Activated CD8-positive, alpha-beta T cell treated with anti-CD3 and anti-CD28 coated beads, Interleukin-2, amount 10 ng/mL, durations not matched to agents 7 days and 5 days (primary cell): ENCODE data around the gene GAS7. TPM values are rescaled to one million over a fixed set of nuclear protein-coding genes. Genes with fewer than 3 reads are reported as not detected.

ENCODE experiments used
- ATAC-seq: fragments of 150-1000 bp; cut with Tn5 transposase; one replicate; pipeline ENCODE4 v1.10.0; 2021; ENCODE audit warnings: moderate library complexity
- CTCF ChIA-PET: fragments of 350-600 bp; sonication (Branson Sonifier 250); formaldehyde crosslinking; loops from one replicate; lab custom pipeline; 2021; ENCODE audit warnings: antibody characterized with exemption; lab: Charles Lee
- POLR2A ChIA-PET: fragments of 350-600 bp; sonication (Branson Sonifier 250); formaldehyde crosslinking; loops from one replicate; lab custom pipeline; 2021; ENCODE audit warnings: antibody characterized with exemption; lab: Charles Lee
- DNase-seq: peaks from one replicate; pipeline ENCODE4 v3.0.0-alpha.2; 2020
- H3K27ac Mint-ChIP-seq: one replicate; pipeline ENCODE4 v1.8.0; 2021; ENCODE audit warnings: mild to moderate bottlenecking, mixed read lengths
- H3K27me3 Mint-ChIP-seq: one replicate; pipeline ENCODE4 v1.8.0; 2021; ENCODE audit warnings: low read depth, mixed read lengths
- H3K36me3 Mint-ChIP-seq: one replicate; pipeline ENCODE4 v1.8.0; 2021; ENCODE audit warnings: low read depth, mixed read lengths
- H3K4me1 Mint-ChIP-seq: one replicate; pipeline ENCODE4 v1.8.0; 2021; ENCODE audit warnings: low read depth, mixed read lengths
- H3K4me3 Mint-ChIP-seq: one replicate; pipeline ENCODE4 v1.8.0; 2021; ENCODE audit warnings: mild to moderate bottlenecking, mixed read lengths
- H3K9me3 Mint-ChIP-seq: one replicate; pipeline ENCODE4 v1.8.0; 2022; ENCODE audit warnings: mixed read lengths; ENCODE audit not compliant: insufficient read depth
- total RNA-seq, 2 experiments: library from RNA; stranded (reverse); gene quantifications; one replicate each; pipeline ENCODE4 v1.2.3, GENCODE V29; 2021

GAS7 gene
- total RNA-seq, 2 experiments from 2014 or later, result 0.61 to 1.6 TPM

DNA sequence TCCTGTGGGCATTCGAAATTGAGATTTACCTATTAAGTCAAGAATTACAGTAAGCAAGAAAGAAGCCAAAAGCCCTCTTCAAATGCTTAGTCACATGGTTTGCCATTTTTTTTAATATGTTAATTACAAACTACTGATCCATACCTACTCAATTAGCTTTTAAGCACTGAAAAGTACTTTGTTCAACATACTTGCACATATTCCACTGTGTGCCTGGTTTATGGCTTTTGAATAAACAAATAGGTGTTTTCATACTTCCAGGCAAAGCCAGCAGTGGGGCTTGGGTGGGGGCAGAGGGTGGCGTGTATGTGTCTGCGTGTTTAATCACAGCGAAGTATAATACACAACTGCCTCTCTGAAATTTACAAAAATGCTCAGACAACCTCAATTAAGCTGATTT lies 51.4 kb downstream of the GAS7 start:
- Mint-ChIP-seq H3K27ac (no peak overlapping the region), H3K36me3 (peaks cover 3% of the 10 kb centered on the region), H3K4me1 (peaks cover 38% of the 10 kb centered on the region), H3K9me3 (no peaks in the 10 kb centered on the region), H3K4me3 (no peak overlapping the region), H3K27me3 (peaks cover 19% of the 10 kb centered on the region)
- ChIA-PET CTCF (no interaction called here), POLR2A (no interaction called here)
- ATAC-seq (no peak), DNase-seq (no peak)

DNA sequence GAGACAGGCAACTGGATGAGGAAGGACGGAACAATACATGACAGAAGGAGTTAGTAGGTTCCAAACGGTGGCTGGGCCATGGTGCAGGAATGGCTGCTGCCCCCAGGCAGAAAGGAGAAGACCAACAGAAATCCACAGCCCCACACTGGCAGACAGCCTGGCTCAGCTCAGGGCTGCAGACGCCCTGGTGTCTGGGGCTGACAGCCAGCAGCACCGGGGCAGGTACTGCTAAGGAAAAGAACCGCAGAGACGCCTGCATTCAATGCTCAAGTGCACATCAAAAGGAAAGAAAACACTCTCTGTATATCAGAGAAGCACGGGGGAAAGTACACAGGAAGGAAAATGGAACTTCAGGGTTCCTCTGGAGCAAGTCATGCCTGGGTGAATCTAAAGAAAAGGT lies 53.4 kb downstream of the GAS7 start:
- DNase-seq (no peak), ATAC-seq (peak; percentile 60)
- CTCF ChIA-PET, result interaction anchor here (1.5 kb wide), 1 partner anchor 81 kb away, joined by 4 read pairs; no protein-coding TSS in a partner anchor
- Mint-ChIP-seq H3K36me3 (no peaks in the 10 kb centered on the region), H3K4me1 (peaks cover 24% of the 10 kb centered on the region), H3K27ac (no peak overlapping the region), H3K4me3 (no peak overlapping the region), H3K9me3 (no peaks in the 10 kb centered on the region), H3K27me3 (peaks cover 23% of the 10 kb centered on the region)
- POLR2A ChIA-PET, result no interaction called here

DNA sequence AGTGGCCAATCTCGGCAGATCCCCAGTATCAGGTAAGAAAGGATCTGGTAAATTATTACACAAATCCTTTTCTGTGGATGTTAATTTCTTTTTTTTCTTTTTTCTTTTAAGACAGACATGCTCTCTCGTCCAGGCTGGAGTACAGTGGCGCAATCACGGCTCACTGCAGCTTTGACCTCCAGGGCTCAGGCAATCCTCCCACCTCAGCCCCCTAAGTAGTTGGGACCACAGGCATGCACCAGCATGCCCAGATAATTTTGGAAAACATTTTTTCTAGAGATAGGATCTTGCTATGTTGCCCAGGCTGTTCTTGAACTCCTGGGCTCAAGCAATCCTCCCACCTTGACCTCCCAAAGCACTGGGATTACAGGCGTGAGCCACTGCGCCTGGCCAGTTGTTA lies 54.0 kb downstream of the GAS7 start:
- no peak overlapping the region for H3K27ac Mint-ChIP-seq
- H3K9me3 Mint-ChIP-seq, result no peaks in the 10 kb centered on the region
- no peaks in the 10 kb centered on the region for H3K36me3 Mint-ChIP-seq
- H3K4me1 Mint-ChIP-seq, result peaks cover 19% of the 10 kb centered on the region
- ATAC-seq (no peak), DNase-seq (no peak)
- no peak overlapping the region for H3K4me3 Mint-ChIP-seq
- peaks cover 28% of the 10 kb centered on the region for H3K27me3 Mint-ChIP-seq
- POLR2A ChIA-PET, result no interaction called here
- CTCF ChIA-PET, result interaction anchor here (1.5 kb wide), 1 partner anchor 81 kb away, joined by 4 read pairs; no protein-coding TSS in a partner anchor

DNA sequence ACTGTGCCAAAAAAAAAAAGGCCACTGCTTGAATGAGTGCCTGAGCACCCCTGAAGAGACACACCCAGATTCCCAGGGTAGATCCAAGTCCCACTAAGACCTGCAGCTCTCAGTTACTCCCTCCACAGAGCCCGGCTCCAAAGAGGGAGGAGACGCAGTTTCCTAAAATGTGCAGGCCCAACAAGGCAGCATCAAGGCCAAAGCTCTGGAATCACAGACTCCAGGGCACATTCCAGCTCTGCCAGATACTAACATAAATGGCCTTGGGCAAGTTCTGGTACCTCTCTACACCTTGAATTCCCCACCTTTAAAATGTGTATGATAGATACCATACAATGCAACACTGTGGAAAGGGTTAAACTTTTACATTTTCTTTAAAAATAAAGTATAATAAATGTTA lies 57.0 kb downstream of the GAS7 start:
- DNase-seq (no peak), ATAC-seq (no peak)
- no peak overlapping the region for H3K27ac Mint-ChIP-seq
- POLR2A ChIA-PET, result no interaction called here
- H3K4me3 Mint-ChIP-seq, result no peak overlapping the region
- peaks cover 9% of the 10 kb centered on the region for H3K4me1 Mint-ChIP-seq
- no peaks in the 10 kb centered on the region for H3K9me3 Mint-ChIP-seq
- H3K36me3 Mint-ChIP-seq, result no peaks in the 10 kb centered on the region
- CTCF ChIA-PET, result no interaction called here
- H3K27me3 Mint-ChIP-seq, result peaks cover 24% of the 10 kb centered on the region

DNA sequence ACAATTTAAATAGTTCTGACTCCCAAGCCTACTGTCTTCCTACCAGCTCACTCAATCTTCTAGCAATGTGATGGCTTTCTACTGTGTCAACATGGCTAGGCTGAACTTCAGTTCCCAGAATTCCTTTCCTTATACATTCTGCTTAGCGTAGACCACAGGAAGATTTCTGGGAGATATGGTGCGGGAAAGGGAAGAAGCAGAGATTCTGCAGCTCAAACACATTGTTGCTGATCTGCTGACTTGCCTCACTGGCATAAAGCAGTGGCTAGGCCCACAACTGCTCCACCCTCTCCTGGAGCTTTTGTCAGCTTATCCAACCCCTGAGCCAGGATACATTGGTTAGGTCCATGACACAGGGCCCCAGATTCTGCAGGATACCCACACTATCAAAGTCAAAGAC lies 58.8 kb downstream of the GAS7 start:
- no peak overlapping the region for H3K4me3 Mint-ChIP-seq
- ATAC-seq (no peak), DNase-seq (no peak)
- ChIA-PET CTCF (no interaction called here), POLR2A (interaction anchor here (0.6 kb wide), 1 partner anchor 61 kb away, joined by 3 read pairs; no protein-coding TSS in a partner anchor)
- no peaks in the 10 kb centered on the region for H3K9me3 Mint-ChIP-seq
- H3K27me3 Mint-ChIP-seq, result peaks cover 16% of the 10 kb centered on the region
- no peaks in the 10 kb centered on the region for H3K36me3 Mint-ChIP-seq
- no peak overlapping the region for H3K27ac Mint-ChIP-seq
- peaks cover 18% of the 10 kb centered on the region for H3K4me1 Mint-ChIP-seq

DNA sequence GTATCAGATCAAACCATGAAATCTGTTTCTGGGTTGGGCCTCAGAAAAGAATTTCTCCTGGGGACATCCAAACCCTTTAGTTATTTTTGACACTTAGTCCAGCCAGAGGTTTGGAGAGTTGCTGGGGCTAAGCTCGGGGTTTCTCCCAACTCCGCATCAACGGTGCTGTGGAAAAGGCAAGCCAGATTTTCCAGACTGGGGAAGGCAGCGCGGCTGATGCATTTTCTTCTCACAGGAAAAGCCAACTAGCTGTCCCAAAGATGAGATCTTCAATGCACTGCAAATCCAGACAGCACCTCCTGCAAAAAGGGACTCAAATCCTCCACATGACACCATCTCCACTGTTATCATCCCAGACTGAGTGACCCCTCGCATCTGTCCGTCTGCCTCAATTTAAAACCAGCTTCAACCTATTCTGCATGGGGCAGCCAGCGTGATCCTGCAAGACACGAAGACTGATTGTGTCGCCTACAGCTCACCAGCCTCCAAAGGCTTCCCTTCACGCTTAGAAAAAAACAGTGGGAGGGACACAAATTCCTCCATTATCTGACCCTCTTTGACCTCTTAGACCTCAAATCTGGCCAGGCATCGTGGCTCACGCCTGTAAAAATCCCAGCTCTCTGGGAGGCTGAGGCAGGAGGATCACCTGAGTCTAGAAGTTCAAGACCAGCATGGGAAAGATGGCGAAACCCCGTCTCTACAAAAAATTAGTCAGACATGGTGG lies 62.0 kb downstream of the GAS7 start:
- Mint-ChIP-seq H3K9me3 (no peaks in the 10 kb centered on the region), H3K4me1 (peaks cover 18% of the 10 kb centered on the region), H3K36me3 (no peaks in the 10 kb centered on the region), H3K4me3 (no peak overlapping the region), H3K27ac (no peak overlapping the region), H3K27me3 (peaks cover 16% of the 10 kb centered on the region)
- ChIA-PET POLR2A (no interaction called here), CTCF (no interaction called here)
- no peak for ATAC-seq
- no peak for DNase-seq

DNA sequence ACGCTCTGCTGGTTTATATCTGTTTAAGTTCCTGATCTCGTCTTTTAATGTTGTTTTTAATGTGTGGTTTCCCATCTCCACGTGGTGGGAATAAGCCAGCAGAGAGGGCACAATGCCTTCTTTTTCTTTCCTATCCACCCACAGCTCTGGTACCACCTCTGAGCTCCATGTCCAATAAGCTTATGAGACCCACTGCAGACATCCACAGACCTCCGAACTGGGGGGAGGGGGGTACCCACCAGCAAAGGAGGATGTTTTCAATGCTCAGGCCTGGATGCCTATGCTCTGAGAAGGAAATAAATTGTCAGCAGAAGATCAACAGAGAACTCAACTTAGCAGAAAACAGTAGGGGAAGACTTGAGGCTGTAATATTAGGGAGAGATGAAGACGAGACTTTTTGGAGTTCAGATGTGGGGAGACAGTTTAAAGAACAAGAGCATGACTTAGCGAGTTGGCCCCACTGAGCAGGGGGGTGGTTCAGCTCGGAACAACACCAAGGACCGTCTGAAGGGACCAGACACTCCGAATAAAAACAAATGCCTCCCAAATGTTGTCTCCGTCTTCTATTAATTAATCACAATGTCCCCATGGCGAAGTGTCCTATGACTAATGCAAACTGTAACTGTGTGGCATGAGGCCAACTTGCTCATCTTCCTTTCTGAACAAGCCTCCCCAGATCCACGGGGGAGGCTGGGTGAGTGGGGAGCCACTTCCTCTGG lies 62.7 kb downstream of the GAS7 start:
- peak; percentile 45 for DNase-seq
- no peak overlapping the region for H3K27ac Mint-ChIP-seq
- peaks cover 18% of the 10 kb centered on the region for H3K4me1 Mint-ChIP-seq
- H3K4me3 Mint-ChIP-seq, result no peak overlapping the region
- ChIA-PET POLR2A (no interaction called here), CTCF (interaction anchor here (0.7 kb wide), 1 partner anchor 947 kb away, joined by 3 read pairs; no protein-coding TSS in a partner anchor)
- ATAC-seq, result no peak
- H3K27me3 Mint-ChIP-seq, result peaks cover 19% of the 10 kb centered on the region
- no peaks in the 10 kb centered on the region for H3K36me3 Mint-ChIP-seq
- H3K9me3 Mint-ChIP-seq, result no peaks in the 10 kb centered on the region

DNA sequence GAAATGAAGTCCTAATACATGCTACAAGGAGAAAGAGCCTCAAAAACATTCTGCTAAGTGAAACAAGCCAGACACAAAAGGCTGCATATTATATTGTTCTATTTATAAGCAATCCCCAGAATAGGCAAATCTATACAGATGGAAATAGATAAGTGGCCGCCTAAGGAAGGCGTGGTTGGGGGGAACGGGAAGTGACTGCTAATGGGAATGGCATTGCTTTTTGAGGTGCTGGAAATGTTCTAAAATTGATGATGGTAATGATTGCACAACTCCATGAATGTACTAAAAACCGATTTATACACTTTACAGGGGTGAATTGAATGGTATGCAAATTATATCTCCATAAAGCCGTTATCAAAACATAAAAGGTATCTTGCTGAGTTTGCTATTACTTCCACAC lies 67.7 kb downstream of the GAS7 start:
- Mint-ChIP-seq H3K27ac (no peak overlapping the region), H3K4me1 (peaks cover 17% of the 10 kb centered on the region), H3K27me3 (peaks cover 8% of the 10 kb centered on the region), H3K9me3 (no peaks in the 10 kb centered on the region), H3K36me3 (no peaks in the 10 kb centered on the region), H3K4me3 (no peak overlapping the region)
- CTCF ChIA-PET, result no interaction called here
- ATAC-seq (no peak), DNase-seq (no peak)
- POLR2A ChIA-PET, result no interaction called here

DNA sequence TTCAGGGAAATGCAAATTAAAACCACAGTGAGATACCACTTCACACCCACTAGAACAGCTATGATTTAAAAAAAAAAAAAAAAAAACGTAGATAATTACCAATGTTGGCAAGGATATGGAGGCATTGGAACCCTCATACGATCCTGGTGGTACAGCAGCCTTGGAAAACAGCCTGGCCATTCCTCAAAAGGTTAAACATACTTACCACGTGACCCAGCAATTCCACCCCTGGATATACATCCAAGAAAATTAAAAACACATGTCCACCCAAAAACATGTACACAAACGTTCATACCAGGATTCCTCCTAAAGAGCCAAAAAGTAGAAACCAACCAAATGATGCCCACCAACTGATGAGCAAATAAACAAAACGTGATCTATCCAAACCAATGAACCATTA lies 68.1 kb downstream of the GAS7 start:
- H3K27ac Mint-ChIP-seq, result no peak overlapping the region
- no peak overlapping the region for H3K4me3 Mint-ChIP-seq
- ATAC-seq, result no peak
- no peaks in the 10 kb centered on the region for H3K36me3 Mint-ChIP-seq
- ChIA-PET POLR2A (no interaction called here), CTCF (no interaction called here)
- DNase-seq, result no peak
- peaks cover 8% of the 10 kb centered on the region for H3K27me3 Mint-ChIP-seq
- H3K4me1 Mint-ChIP-seq, result peaks cover 13% of the 10 kb centered on the region
- no peaks in the 10 kb centered on the region for H3K9me3 Mint-ChIP-seq

DNA sequence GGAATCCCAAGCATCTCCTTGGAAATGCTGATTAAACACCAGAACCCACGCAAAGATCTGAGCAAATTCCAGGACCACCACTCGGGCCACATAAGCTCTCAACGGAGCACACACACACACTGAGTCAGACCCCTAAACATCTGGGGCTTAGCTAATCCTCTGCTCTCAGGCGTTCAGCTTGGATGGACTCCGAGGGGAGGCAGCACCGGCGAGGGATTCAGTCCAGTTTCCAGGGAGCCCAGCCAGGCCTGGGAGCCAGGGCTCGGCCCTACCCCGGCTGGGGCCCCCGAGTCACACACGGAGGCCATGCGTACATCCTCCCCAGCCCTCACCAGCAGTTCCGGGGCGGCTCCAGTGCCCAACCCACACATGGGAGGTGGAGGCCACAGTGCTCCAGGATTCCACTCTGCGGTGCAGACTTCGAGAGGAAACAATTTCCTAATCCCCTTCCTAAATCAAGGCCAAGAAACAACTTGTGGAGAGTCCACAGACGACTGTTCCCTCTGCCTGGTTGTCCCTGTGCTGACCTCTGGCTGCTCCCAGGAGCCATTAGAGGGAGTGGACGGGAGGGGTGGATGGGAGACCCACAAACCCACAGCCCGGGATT lies 70.5 kb downstream of the GAS7 start:
- H3K4me3 Mint-ChIP-seq, result no peak overlapping the region
- no peaks in the 10 kb centered on the region for H3K9me3 Mint-ChIP-seq
- ChIA-PET CTCF (no interaction called here), POLR2A (no interaction called here)
- H3K27ac Mint-ChIP-seq, result no peak overlapping the region
- no peak for ATAC-seq
- peaks cover 8% of the 10 kb centered on the region for H3K27me3 Mint-ChIP-seq
- H3K4me1 Mint-ChIP-seq, result peaks cover 13% of the 10 kb centered on the region
- H3K36me3 Mint-ChIP-seq, result no peaks in the 10 kb centered on the region
- no peak for DNase-seq

DNA sequence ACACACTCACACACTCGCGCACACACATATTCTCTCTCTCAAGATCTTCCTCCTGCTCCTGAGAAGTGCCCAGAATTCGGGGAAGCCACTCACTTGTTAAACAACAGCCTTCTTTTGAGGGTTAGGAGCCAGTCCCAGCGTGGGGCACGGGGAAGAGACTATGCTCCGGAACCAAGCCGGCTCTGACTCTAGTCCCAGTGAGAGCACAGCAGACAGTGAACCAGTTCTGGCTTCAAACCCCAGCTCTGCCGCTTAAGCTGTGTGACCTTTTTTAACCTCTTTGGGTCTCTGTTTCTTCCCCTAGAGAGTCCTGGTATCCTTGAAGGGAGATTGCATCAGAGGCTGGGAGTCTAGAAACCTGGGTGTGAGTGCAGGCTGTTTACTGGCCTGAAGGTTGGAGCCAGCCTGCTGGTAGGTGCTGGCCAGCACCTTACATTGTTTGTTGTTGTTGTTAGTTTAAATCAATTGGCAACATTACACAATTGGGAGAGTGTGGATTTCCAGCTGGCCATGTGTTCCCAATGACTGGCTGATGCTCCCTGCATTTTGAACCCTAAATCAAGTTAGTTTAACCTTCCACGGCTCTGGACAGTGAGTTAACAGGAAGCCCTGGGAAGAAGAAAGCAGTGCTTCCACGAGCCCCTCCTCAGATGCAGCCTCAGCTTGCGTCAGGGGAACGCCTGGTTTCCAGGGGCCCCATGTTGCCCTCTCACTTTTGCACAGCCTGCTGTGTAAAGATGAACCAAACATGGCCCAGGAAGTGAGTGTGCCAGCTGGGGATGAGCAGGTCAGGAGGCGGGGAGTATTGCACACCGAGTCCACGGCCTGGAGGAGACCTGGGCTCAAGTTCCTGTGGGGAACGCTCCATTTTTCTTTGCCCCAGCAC lies 71.5 kb downstream of the GAS7 start:
- DNase-seq, result no peak

More for the DNA sequence above, 71.5 kb downstream of the GAS7 start:
- Mint-ChIP-seq H3K36me3 (no peaks in the 10 kb centered on the region), H3K4me3 (no peak overlapping the region), H3K27me3 (peaks cover 8% of the 10 kb centered on the region), H3K4me1 (peaks cover 20% of the 10 kb centered on the region), H3K27ac (no peak overlapping the region), H3K9me3 (no peaks in the 10 kb centered on the region)
- no peak for ATAC-seq
- POLR2A ChIA-PET, result no interaction called here
- CTCF ChIA-PET, result no interaction called here
